Activated CD8-positive, alpha-beta memory T cell treated with anti-CD3 and anti-CD28 coated beads, Interleukin-2, amount 50 U/mL, for 24 hours (primary cell): ENCODE data around the gene BTBD9.

ENCODE experiments used
- DNase-seq: peaks from one replicate; pipeline ENCODE4 v3.0.0-alpha.2; 2020; ENCODE audit errors: extremely low read depth

BTBD9 gene

DNA sequence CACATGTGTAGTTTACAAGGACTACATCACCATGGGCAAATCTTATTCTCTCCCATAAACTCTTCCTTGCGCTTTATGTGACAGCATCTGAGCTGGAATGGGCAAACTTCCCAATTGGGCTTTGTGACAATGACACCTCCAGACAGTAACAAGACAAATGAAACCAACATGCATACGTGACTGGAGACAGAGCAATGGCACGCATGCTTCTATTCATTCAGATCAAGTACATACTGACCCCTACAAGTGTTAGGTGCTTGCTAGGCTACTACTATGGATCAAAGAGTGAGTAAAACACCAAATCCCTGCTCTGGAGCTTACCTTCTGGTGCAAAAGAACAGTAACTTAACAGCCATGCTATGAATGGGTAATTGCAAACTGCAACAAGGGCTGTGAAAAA, 394.9 kb downstream of the BTBD9 start:
- DNase-seq = no peak

- no peak for DNase-seq
Measured at GRCh38 chr6:38241200-38241871, 398.4 kb downstream of the BTBD9 start.

GRCh38 chr6:38239719-38240451, 399.8 kb downstream of the BTBD9 start:
- DNase-seq = no peak

DNA sequence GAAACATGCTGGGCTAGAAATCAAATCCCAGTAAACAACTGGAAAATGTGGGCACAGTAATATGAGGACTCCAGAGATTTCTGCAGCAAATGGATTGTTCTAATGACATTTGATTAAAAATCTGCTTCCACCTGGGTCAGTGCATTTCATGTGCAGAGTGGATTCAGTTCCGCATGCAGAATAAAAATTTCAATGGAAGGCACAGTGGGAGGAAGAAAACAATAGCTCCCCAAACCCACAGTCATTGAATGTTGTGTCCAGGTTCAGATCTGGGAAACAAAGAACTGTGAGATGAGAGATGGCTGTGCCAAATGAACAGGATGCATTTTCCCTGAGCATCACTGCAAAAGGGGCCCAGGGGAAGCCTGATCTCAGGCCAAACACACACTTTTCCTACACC, 403.1 kb downstream of the BTBD9 start:
- DNase-seq = no peak

DNA sequence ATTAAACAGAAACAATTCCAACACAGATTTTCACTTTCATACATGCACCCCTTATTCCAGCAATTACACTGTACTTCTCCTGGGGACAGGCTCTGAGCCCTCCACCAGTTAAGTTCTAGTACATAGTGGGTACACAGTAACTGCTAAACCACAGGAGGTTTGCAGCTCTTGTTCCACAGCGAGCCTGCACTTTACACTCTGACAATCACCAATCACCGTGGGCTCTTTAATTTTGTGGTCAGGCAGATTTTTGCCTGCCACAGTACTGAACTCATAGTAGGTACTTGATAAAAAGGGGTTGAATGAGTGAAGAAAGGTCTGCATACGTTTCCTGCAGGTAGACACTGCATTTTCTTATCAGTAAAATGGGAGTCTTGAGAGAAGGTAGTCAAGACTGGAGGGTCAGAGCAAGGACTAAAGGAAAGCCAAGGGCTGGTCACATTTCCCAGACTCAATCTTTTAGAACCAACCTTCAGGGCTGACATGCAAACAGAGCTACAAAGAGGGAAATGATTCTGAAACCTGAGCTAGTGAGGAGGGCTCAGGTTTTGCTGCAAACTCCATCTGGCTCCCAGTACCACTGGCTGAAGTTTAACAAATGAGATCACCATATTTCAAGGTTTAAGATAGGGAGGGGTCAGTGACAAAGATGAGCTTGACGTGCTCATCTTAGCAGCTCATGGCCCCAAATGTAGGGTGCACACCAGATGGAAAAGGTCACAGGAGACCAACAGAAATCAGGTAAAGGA, 404.6 kb downstream of the BTBD9 start:
- no peak for DNase-seq

- DNase-seq = no peak
Measured at GRCh38 chr6:38234141-38234540, 405.6 kb downstream of the BTBD9 start.

DNA sequence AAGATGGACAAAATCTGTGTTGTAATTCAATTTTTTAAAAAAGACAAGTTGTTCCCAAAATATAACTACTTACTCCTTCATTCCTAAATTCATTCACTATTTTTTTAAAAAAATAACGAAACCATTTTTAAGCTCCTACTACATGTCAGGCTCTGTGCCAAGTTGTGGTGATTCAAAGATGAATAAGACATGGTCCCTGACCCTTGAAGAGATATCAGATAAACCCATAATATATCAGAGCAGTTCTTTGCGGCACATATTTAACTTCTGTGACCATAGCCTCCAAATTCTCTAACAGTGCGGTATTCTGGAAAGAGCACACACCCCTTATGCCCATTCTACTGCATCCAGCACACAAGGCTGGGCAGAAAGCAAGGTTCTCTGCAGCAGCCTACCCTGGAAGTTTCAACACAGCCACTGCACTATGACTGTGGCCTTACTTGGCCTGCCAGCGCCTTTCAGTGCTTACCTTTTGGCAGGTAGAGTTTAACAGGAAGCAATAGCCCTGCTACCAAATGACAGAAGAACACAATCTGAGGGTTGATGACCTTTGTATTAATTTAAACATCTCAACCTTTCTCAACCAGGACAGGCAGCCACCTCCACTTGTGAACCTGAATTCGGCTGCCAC, 406.5 kb downstream of the BTBD9 start:
- DNase-seq = no peak

- DNase-seq = no peak
Measured at GRCh38 chr6:38225766-38226165, 414.0 kb downstream of the BTBD9 start.

DNA sequence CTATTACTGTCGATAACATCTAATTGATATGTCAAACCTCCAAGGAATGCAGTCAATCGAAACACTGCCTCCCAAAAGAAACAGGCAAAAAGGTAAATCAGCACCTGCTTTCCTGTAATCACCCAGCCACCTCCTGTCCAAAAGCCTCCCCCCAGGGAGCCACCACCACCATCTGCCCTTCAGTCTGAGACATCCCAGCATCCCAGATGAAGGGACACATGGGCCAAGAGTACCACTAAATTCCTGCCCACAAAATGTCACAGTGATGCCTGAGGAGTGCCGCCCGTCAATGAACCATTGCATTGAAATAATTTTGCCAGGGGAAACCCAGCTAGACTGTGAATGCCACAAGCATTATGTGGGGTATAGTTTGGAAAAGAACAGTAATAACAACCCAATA, 418.5 kb downstream of the BTBD9 start:
- DNase-seq = no peak

GRCh38 chr6:38220069-38220723, 419.5 kb downstream of the BTBD9 start:
- no peak for DNase-seq

DNA sequence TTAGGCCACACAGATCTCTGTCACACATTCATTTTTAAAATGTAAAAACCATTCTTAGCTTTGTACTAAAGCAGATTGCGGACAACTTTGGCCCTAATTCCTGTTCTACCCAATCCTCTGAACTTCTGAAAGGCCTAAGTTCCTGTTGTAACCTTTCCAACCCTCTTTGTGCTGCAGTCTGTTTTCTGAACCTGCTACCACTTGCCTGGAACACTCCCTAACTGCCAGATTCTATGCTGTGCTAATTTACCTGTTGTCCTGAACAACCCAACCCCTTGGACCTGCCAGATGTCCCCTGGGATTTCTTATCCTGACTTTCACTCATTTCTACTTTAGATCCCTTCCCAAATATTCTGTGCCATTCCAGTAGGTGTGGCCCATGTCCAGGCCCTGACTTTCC, 421.5 kb downstream of the BTBD9 start:
- DNase-seq = no peak

GRCh38 chr6:38216451-38216850, 423.3 kb downstream of the BTBD9 start:
- no peak for DNase-seq

DNA sequence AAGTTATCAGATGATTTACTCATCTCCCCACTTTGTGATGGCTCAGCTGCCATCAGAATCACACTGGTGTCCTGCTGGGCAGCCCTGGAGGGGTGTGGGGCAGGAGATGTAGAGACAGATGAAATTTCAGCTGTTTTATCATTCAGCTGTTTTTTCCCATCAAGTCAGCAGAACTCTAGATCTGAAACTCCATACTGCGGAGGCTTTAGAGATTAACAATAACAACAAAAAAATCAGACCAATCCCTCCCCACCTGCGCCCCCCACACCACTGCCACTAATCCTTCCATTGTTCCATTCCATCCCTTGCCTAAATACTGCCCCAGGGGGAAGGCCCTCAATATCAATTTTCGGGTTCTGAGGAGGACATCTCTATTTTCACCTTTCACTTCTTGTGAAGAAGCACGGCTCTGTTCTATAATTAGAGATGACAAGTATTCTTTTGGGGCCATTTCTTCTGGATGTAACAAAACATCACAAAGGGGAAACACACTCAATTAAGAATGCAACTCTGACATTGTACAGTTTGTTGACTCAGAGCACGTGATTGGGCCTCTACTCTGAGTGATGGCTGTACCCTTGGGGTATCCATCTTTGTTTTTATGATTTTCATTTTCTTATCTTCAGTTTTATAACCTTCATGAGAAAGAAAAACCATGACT, 423.9 kb downstream of the BTBD9 start:
- DNase-seq = no peak

- DNase-seq = no peak
Measured at GRCh38 chr6:38215225-38215624, 424.5 kb downstream of the BTBD9 start.

DNA sequence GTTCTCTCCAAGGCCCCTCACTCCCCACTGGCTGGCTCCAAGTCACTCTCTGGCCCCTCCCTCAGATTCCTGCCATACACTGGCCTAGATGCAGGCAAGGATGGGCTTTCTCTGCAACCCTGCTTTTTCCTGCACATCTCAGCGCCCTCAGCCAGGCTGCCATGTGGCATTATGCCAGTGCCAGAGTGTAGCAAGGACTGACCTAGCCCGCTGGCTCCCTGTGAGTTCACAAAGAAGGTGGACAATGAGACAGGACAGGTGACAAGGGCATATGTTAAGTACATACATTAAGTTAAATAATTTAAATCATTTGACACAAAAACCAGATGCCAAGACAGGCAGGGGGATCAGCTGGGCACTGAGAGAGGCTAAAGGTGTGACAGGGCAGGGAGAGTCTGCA, 425.6 kb downstream of the BTBD9 start:
- DNase-seq = no peak

GRCh38 chr6:38213251-38213658, 426.5 kb downstream of the BTBD9 start:
- DNase-seq = no peak

GRCh38 chr6:38212579-38212978, 427.1 kb downstream of the BTBD9 start:
- no peak for DNase-seq

DNA sequence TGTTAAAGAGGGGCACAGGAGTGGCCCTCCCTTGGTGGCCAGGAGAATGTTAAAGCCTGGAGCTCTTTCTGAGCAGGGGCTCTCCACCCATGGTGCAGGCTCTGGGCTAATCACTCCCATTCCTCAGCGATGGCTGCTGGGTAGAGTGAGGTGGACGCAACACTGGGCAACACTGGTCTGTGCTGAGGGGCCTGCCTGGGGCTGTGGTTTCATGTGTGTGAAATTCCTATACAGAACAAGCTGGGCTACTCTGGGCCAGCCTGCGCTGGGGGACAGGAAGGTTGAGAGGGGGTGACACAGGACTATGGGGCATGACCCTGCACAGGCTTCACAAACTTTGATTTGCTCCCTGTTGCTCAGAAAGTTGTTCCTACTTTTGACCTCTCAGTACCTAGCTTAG, 427.6 kb downstream of the BTBD9 start:
- DNase-seq = no peak

GRCh38 chr6:38209371-38210260, 430.1 kb downstream of the BTBD9 start:
- no peak for DNase-seq

GRCh38 chr6:38208028-38208427, 431.7 kb downstream of the BTBD9 start:
- no peak for DNase-seq
